OCI-LY7 (cell line): ENCODE measurements around the gene PRRT4. TPM values are rescaled to one million over a fixed set of nuclear protein-coding genes. Genes with fewer than 3 reads are reported as not detected.

Experiments
- BruUV-seq: library from RNA; stranded (reverse); fragments of 400-500 nt; replicated peaks from 2 replicates; lab custom pipeline; 2021; lab: Mats Ljungman, UMichigan
- CTCF ChIA-PET: fragments of 300-600 bp; sonication (Branson Sonifier 250); formaldehyde crosslinking; loops from one replicate; lab custom pipeline; 2022; ENCODE audit warnings: antibody characterized with exemption; ENCODE audit not compliant: unreplicated experiment; lab: Charles Lee
- POLR2A ChIA-PET: fragments of 300-600 bp; sonication (Branson Sonifier 250); formaldehyde crosslinking; loops from one replicate; lab custom pipeline; 2022; ENCODE audit warnings: antibody characterized with exemption; lab: Charles Lee
- DNase-seq: peaks from one replicate; pipeline ENCODE4 v3.0.0-alpha.2; 2015; ENCODE audit warnings: low spot score
- H2AFZ ChIP-seq: fragments of 200-600 bp; sonication (generic), shearing (Covaris generic); 2 replicates; pipeline ENCODE4 v1.6.1; 2014; ENCODE audit warnings: mild to moderate bottlenecking, antibody characterized with exemption, low read length, moderate library complexity
- H3K27ac ChIP-seq: fragments of 200-600 bp; sonication (generic); 2 replicates; pipeline ENCODE4 v1.5.1; 2014; ENCODE audit warnings: mixed run types, low read depth, mild to moderate bottlenecking, moderate library complexity, low read length, inconsistent platforms; ENCODE audit not compliant: poor library complexity, severe bottlenecking
- H3K36me3 ChIP-seq: fragments of 200-600 bp; sonication (generic); 2 replicates; pipeline ENCODE4 v1.6.1; 2014; ENCODE audit warnings: mild to moderate bottlenecking, antibody characterized with exemption, low read length, moderate library complexity, mixed read lengths; ENCODE audit not compliant: insufficient read depth
- H3K4me1 ChIP-seq: fragments of 200-600 bp; sonication (generic); 2 replicates; pipeline ENCODE4 v1.5.1; 2014; ENCODE audit warnings: mild to moderate bottlenecking, low read length; ENCODE audit not compliant: insufficient read depth, poor library complexity, severe bottlenecking
- H3K4me2 ChIP-seq: fragments of 200-600 bp; sonication (generic); 2 replicates; pipeline ENCODE4 v1.6.1; 2014; ENCODE audit warnings: mild to moderate bottlenecking, low read length
- H3K4me3 ChIP-seq: fragments of 200-600 bp; sonication (generic); 2 replicates; pipeline ENCODE4 v1.5.1; 2014; ENCODE audit warnings: mild to moderate bottlenecking, low read depth, low read length; ENCODE audit not compliant: poor library complexity, severe bottlenecking
- H3K79me2 ChIP-seq: fragments of 200-600 bp; sonication (generic); 2 replicates; pipeline ENCODE4 v1.6.1; 2016; ENCODE audit warnings: low read depth, mild to moderate bottlenecking, low read length, moderate library complexity, mixed read lengths; ENCODE audit not compliant: insufficient read depth
- H3K9me2 ChIP-seq: fragments of 200-600 bp; sonication (generic); 2 replicates; pipeline ENCODE4 v1.6.1; 2016; ENCODE audit warnings: mild to moderate bottlenecking, low read length, mixed read lengths; ENCODE audit not compliant: insufficient read depth
- H3K9me3 ChIP-seq: fragments of 200-600 bp; sonication (generic); 2 replicates; pipeline ENCODE4 v1.6.1; 2014; ENCODE audit warnings: mild to moderate bottlenecking, mixed run types, low read length, mixed read lengths
- H4K20me1 ChIP-seq: fragments of 200-600 bp; sonication (generic); 2 replicates; pipeline ENCODE4 v1.6.1; 2014; ENCODE audit warnings: mild to moderate bottlenecking, antibody characterized with exemption, low read length, moderate library complexity, mixed read lengths; ENCODE audit not compliant: insufficient read depth
- EZH2phosphoT487 ChIP-seq: fragments of 200-600 bp; sonication (generic); IDR thresholded peaks from 2 replicates; pipeline ENCODE4 v1.6.1; 2018; ENCODE audit warnings: low read depth, borderline replicate concordance, mild to moderate bottlenecking, mixed run types, antibody characterized with exemption, low read length, moderate library complexity, mixed read lengths
- intact Hi-C: fragments of 100-400 bp; cut with micrococcal nuclease; formaldehyde crosslinking; loops from one replicate; pipeline ENCODE4 v1.10.0; 2022; ENCODE audit not compliant: unreplicated experiment
- total RNA-seq, 2 experiments: library from RNA; depleted of rRNA in 1 of 2; stranded (reverse); fragments of >200 nt in 1 of 2; shearing (Covaris generic) in 1 of 2; gene quantifications; 2 replicates each; pipeline ENCODE4 v1.2.3, GENCODE V29; 2014 to 2022
- TF ChIP-seq, protein P1 (sequence below): fragments of 200-600 bp; sonication (generic); conservative IDR thresholded peaks from 2 replicates; pipeline ENCODE4 v1.5.1; 2014; ENCODE audit warnings: mild to moderate bottlenecking, antibody characterized with exemption, low read length, moderate library complexity, mixed read lengths

Gene PRRT4
- total RNA-seq, 2 experiments from 2014 or later = not detected

DNA sequence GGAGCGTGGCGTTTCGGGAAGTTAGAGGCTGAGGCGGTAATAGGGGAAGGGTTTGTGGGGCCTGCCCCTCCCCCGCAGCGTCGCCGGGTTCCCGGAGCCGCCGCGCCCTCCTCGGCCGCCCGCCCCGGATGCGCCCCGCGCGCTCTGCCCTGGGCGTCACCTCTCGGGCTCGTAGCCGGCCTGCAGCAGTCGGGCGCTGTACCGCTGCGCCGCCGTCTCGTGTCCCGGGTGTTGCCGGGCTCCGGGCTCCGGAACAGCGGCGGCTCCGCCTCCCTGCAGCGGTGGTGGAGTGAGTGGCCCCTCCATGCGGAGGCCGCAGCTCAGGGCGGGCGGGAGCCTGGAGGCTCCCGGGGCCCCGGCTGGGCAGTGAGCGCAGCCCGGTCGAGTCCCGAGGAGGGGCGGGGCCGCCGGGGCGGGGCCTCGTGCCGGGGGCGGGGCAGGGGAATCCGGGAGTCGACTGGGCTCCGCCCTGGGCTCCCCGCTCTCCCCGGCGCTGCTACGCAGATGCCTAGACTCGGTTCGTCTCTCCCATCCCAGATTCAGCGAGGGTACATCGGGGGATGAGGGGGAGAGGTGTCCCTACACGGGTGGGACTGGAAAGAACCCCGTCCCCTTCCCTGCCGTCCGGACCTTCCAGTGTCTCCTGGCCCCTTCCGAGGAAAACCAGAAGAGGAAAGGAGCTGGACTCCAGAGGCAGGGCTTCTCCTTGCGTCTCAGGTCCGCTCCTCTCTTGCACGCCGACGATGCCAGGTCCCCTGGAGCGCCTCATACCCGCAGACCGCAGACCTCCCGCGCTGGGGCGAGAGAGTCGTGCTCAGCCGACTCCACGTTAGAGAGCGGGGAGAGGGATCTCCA, 48.3 kb upstream of the PRRT4 start, which contains the start of gene IMPDH1:
Gene IMPDH1 (minus strand): TSS at position 387 of the 855 bp plus-strand sequence. CDS start 81 bp downstream, at position 306.
- Histone ChIP-seq H3K9me2 (no peaks in the 10 kb centered on the region), H4K20me1 (no peaks in the 10 kb centered on the region), H3K4me2 (peak within 1 kb of the TSS; percentile 100), H2AFZ (peak within 1 kb of the TSS; percentile 91), H3K4me1 (peaks cover 9% of the 10 kb centered on the region), H3K36me3 (no peaks in the 10 kb centered on the region), H3K79me2 (peaks cover 4% of the 10 kb centered on the region; the same call in 1 of the 2 replicates), H3K9me3 (no peaks in the 10 kb centered on the region), H3K4me3 (peak within 1 kb of the TSS; percentile 72), H3K27ac (no peak within 1 kb of the TSS)
- peak; percentile 67; the same call in 1 of the 2 replicates for TF ChIP-seq EZH2phosphoT487
- TF ChIP-seq, protein P1, sequence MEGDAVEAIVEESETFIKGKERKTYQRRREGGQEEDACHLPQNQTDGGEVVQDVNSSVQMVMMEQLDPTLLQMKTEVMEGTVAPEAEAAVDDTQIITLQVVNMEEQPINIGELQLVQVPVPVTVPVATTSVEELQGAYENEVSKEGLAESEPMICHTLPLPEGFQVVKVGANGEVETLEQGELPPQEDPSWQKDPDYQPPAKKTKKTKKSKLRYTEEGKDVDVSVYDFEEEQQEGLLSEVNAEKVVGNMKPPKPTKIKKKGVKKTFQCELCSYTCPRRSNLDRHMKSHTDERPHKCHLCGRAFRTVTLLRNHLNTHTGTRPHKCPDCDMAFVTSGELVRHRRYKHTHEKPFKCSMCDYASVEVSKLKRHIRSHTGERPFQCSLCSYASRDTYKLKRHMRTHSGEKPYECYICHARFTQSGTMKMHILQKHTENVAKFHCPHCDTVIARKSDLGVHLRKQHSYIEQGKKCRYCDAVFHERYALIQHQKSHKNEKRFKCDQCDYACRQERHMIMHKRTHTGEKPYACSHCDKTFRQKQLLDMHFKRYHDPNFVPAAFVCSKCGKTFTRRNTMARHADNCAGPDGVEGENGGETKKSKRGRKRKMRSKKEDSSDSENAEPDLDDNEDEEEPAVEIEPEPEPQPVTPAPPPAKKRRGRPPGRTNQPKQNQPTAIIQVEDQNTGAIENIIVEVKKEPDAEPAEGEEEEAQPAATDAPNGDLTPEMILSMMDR = no peak
- no TSS peak for BruUV-seq
- peak; percentile 57 for DNase-seq
- POLR2A ChIA-PET = interaction anchor here (0.6 to 0.7 kb wide), 3 partner anchors 9 to 225 kb away, joined by 3 to 4 read pairs (median 3); partner anchors contain the start of gene HILPDA
- intact Hi-C loops = loop anchor here (1.0 kb wide), 1 partner anchor 67 kb away; the partner anchor contains the start of gene RBM28
- CTCF ChIA-PET = no interaction called here

DNA sequence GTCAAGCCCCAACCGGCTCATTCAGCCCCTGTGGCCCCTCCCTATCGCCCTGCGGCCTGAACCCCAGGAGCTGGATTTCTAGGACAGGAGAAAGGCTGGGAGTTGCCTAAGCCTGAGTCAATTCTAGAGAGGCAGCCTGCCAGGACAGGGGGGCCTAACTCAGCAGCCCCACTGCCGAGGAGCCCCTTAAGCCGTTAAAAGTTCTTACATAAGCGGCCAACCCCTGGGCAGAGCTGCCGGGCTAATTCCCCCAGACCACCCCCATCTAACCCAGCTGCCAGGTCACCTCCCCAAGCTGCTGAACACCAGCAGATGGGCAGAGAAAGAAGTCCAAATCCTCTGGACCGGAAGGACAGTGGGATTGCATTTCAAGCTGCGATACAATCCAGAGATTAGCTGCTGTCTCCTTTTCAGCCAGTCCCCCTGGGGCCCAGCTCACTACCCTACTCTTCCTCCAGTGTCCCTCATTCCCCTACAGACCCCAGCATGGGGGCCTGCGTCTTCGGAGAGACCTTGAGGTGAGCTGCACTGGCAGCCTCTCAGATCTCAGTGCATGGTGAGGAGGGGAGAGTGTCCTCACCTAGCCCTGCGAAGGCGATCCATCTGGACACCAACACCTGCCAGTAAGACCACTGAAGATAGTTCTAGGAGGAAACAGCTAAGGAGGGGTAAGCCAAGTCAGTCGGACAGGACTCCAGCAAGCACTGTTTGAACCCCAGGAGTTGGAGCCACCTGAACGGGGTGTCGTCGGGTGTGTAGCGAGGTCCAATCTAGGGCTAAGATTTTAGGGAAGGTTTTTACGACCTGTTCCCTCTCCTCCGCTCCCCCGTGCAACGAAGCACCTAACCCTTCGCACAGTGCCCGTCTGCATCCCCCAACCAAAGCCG, 47.5 kb upstream of the PRRT4 start:
- Histone ChIP-seq H3K9me3 (no peaks in the 10 kb centered on the region), H3K4me2 (peak overlapping the region; percentile 100), H3K4me3 (peak overlapping the region; percentile 72), H2AFZ (peak overlapping the region; percentile 91; the same call in 1 of the 2 replicates), H3K4me1 (peaks cover 17% of the 10 kb centered on the region), H3K9me2 (no peaks in the 10 kb centered on the region), H3K36me3 (no peaks in the 10 kb centered on the region), H3K79me2 (peaks cover 10% of the 10 kb centered on the region; the same call in 1 of the 2 replicates), H3K27ac (no peak overlapping the region), H4K20me1 (no peaks in the 10 kb centered on the region)
- intact Hi-C loops = loop anchor here (1.0 kb wide), 1 partner anchor 66 kb away; the partner anchor contains the start of gene RBM28
- DNase-seq = no peak
- CTCF ChIA-PET = no interaction called here
- BruUV-seq = no TSS peak
- POLR2A ChIA-PET = interaction anchor here (0.5 to 0.7 kb wide), 4 partner anchors 8 to 342 kb away, joined by 3 to 4 read pairs (median 3); partner anchors contain the start of gene HILPDA
- TF ChIP-seq, protein P1 = no peak
- TF ChIP-seq EZH2phosphoT487 = no peak
